ENCODE measurements around the gene RNF212B. TPM values are rescaled to one million over a fixed set of nuclear protein-coding genes. Genes with fewer than 3 reads are reported as not detected.

Gene RNF212B
- total and polyA plus RNA-seq, 5 donors from 2014 or later: not detected

- no peak for ATAC-seq (ENCODE audit: low read depth in 2 of 2)
- peak overlapping the region in 1 of 4 donors; percentile 77 for H3K4me3 Mint-ChIP-seq
- Histone ChIP-seq H3K4me1 (ENCODE audit: control insufficient read depth, insufficient read depth, low read length, poor library complexity, severe bottlenecking) (peaks cover 13% of the 10 kb centered on the region), H3K4me3 (ENCODE audit: low read depth, low read length) (no peak overlapping the region), H3K9me3 (ENCODE audit: control insufficient read depth in 2 of 2, low read length in 2 of 2) (no peaks in the 10 kb centered on the region), H3K27me3 (ENCODE audit: control insufficient read depth, insufficient read depth, low read length) (peaks cover 8% of the 10 kb centered on the region), H3K36me3 (ENCODE audit: control insufficient read depth, insufficient read depth, low read length) (no peaks in the 10 kb centered on the region), H3K27ac (ENCODE audit: insufficient read depth, low read length, poor library complexity, severe bottlenecking) (no peak overlapping the region)
- peaks cover 0 to 6% (median 3%) of the 10 kb centered on the region in 4 donors for H3K4me1 Mint-ChIP-seq
- H3K27me3 Mint-ChIP-seq: peaks cover 60% of the 10 kb centered on the region
- DNase-seq: no peak
- peaks cover 0 to 1% (median 0%) of the 10 kb centered on the region in 7 donors for H3K9me3 Mint-ChIP-seq
- H3K36me3 Mint-ChIP-seq: peaks cover 5% of the 10 kb centered on the region
- no peak overlapping the region for H3K27ac Mint-ChIP-seq
Measured at GRCh38 chr14:23307146-23307530, 69.4 kb downstream of the RNF212B start.

- H3K36me3 ChIP-seq (ENCODE audit: control insufficient read depth, insufficient read depth, low read length): no peaks in the 10 kb centered on the region
- ATAC-seq (ENCODE audit: low read depth in 2 of 2): no peak
- no peak for DNase-seq
- H3K9me3 Mint-ChIP-seq: peaks cover 0 to 1% (median 0%) of the 10 kb centered on the region in 7 donors
- H3K27me3 ChIP-seq (ENCODE audit: control insufficient read depth, insufficient read depth, low read length): peaks cover 8% of the 10 kb centered on the region
- peaks cover 61% of the 10 kb centered on the region for H3K27me3 Mint-ChIP-seq
- no peak overlapping the region for H3K27ac Mint-ChIP-seq
- H3K4me3 Mint-ChIP-seq: peak overlapping the region in 2 of 4 donors; percentile 7 to 77
- H3K4me3 ChIP-seq (ENCODE audit: low read depth, low read length): no peak overlapping the region
- no peak overlapping the region for H3K27ac ChIP-seq (ENCODE audit: insufficient read depth, low read length, poor library complexity, severe bottlenecking)
- peaks cover 5% of the 10 kb centered on the region for H3K36me3 Mint-ChIP-seq
- peaks cover 0 to 3% (median 2%) of the 10 kb centered on the region in 4 donors for H3K4me1 Mint-ChIP-seq
- H3K4me1 ChIP-seq (ENCODE audit: control insufficient read depth, insufficient read depth, low read length, poor library complexity, severe bottlenecking): peaks cover 5% of the 10 kb centered on the region
- H3K9me3 ChIP-seq (ENCODE audit: control insufficient read depth in 2 of 2, low read length in 2 of 2): no peaks in the 10 kb centered on the region
Measured at GRCh38 chr14:23307687-23308644, 70.2 kb downstream of the RNF212B start.

GRCh38 chr14:23308721-23309445, 71.1 kb downstream of the RNF212B start:
- peaks cover 59% of the 10 kb centered on the region for H3K27me3 Mint-ChIP-seq
- H3K27me3 ChIP-seq (ENCODE audit: control insufficient read depth, insufficient read depth, low read length): peaks cover 8% of the 10 kb centered on the region
- H3K27ac Mint-ChIP-seq: no peak overlapping the region
- H3K4me3 Mint-ChIP-seq: no peak overlapping the region
- peaks cover 0 to 1% (median 0%) of the 10 kb centered on the region in 7 donors for H3K9me3 Mint-ChIP-seq
- no peak overlapping the region for H3K4me3 ChIP-seq (ENCODE audit: low read depth, low read length)
- H3K9me3 ChIP-seq (ENCODE audit: control insufficient read depth in 2 of 2, low read length in 2 of 2): no peaks in the 10 kb centered on the region
- no peak for ATAC-seq (ENCODE audit: low read depth in 2 of 2)
- H3K36me3 Mint-ChIP-seq: peaks cover 5% of the 10 kb centered on the region
- H3K36me3 ChIP-seq (ENCODE audit: control insufficient read depth, insufficient read depth, low read length): no peaks in the 10 kb centered on the region
- H3K4me1 ChIP-seq (ENCODE audit: control insufficient read depth, insufficient read depth, low read length, poor library complexity, severe bottlenecking): no peaks in the 10 kb centered on the region
- H3K4me1 Mint-ChIP-seq: peaks cover 0 to 3% (median 0%) of the 10 kb centered on the region in 4 donors
- no peak for DNase-seq
- H3K27ac ChIP-seq (ENCODE audit: insufficient read depth, low read length, poor library complexity, severe bottlenecking): no peak overlapping the region

GRCh38 chr14:23310546-23310945, 72.8 kb downstream of the RNF212B start:
- no peaks in the 10 kb centered on the region for H3K36me3 ChIP-seq (ENCODE audit: control insufficient read depth, insufficient read depth, low read length)
- peaks cover 49% of the 10 kb centered on the region for H3K27me3 Mint-ChIP-seq
- no peak overlapping the region for H3K4me3 ChIP-seq (ENCODE audit: low read depth, low read length)
- peaks cover 0 to 3% (median 0%) of the 10 kb centered on the region in 4 donors for H3K4me1 Mint-ChIP-seq
- no peak for ATAC-seq (ENCODE audit: low read depth in 2 of 2)
- H3K4me3 Mint-ChIP-seq: peak overlapping the region in 1 of 4 donors; percentile 5
- H3K27me3 ChIP-seq (ENCODE audit: control insufficient read depth, insufficient read depth, low read length): peaks cover 8% of the 10 kb centered on the region
- no peaks in the 10 kb centered on the region for H3K9me3 ChIP-seq (ENCODE audit: control insufficient read depth in 2 of 2, low read length in 2 of 2)
- H3K27ac Mint-ChIP-seq: no peak overlapping the region
- no peak for DNase-seq
- peaks cover 0 to 1% (median 0%) of the 10 kb centered on the region in 7 donors for H3K9me3 Mint-ChIP-seq
- no peaks in the 10 kb centered on the region for H3K4me1 ChIP-seq (ENCODE audit: control insufficient read depth, insufficient read depth, low read length, poor library complexity, severe bottlenecking)
- peaks cover 5% of the 10 kb centered on the region for H3K36me3 Mint-ChIP-seq
- no peak overlapping the region for H3K27ac ChIP-seq (ENCODE audit: insufficient read depth, low read length, poor library complexity, severe bottlenecking)

- Histone ChIP-seq H3K27ac (ENCODE audit: insufficient read depth, low read length, poor library complexity, severe bottlenecking) (no peak overlapping the region), H3K4me1 (ENCODE audit: control insufficient read depth, insufficient read depth, low read length, poor library complexity, severe bottlenecking) (peaks cover 5% of the 10 kb centered on the region), H3K36me3 (ENCODE audit: control insufficient read depth, insufficient read depth, low read length) (no peaks in the 10 kb centered on the region), H3K27me3 (ENCODE audit: control insufficient read depth, insufficient read depth, low read length) (peaks cover 4% of the 10 kb centered on the region), H3K9me3 (ENCODE audit: control insufficient read depth in 2 of 2, low read length in 2 of 2) (no peaks in the 10 kb centered on the region), H3K4me3 (ENCODE audit: low read depth, low read length) (no peak overlapping the region)
- peaks cover 3% of the 10 kb centered on the region for H3K36me3 Mint-ChIP-seq
- peaks cover 14% of the 10 kb centered on the region for H3K27me3 Mint-ChIP-seq
- no peak for ATAC-seq (ENCODE audit: low read depth in 2 of 2)
- peaks cover 0 to 17% (median 4%) of the 10 kb centered on the region in 4 donors for H3K4me1 Mint-ChIP-seq
- no peak overlapping the region for H3K4me3 Mint-ChIP-seq
- no peak overlapping the region for H3K27ac Mint-ChIP-seq
- DNase-seq: no peak
- H3K9me3 Mint-ChIP-seq: no peaks in the 10 kb centered on the region
Measured at GRCh38 chr14:23316300-23316699, 78.6 kb downstream of the RNF212B start.

- peaks cover 18% of the 10 kb centered on the region for H3K4me1 ChIP-seq (ENCODE audit: control insufficient read depth, insufficient read depth, low read length, poor library complexity, severe bottlenecking)
- Mint-ChIP-seq H3K36me3 (peaks cover 16% of the 10 kb centered on the region), H3K4me1 (peaks cover 6 to 35% (median 21%) of the 10 kb centered on the region in 4 donors), H3K9me3 (no peaks in the 10 kb centered on the region), H3K4me3 (peak overlapping the region; percentile 88 to 96 (median 94)), H3K27me3 (peaks cover 5% of the 10 kb centered on the region), H3K27ac (peak overlapping the region; percentile 97 to 98 (median 97))
- H3K36me3 ChIP-seq (ENCODE audit: control insufficient read depth, insufficient read depth, low read length): peaks cover 22% of the 10 kb centered on the region
- DNase-seq (no peak), ATAC-seq (ENCODE audit: low read depth in 2 of 2) (no peak)
- peak overlapping the region; percentile 65 for H3K4me3 ChIP-seq (ENCODE audit: low read depth, low read length)
- H3K27ac ChIP-seq (ENCODE audit: insufficient read depth, low read length, poor library complexity, severe bottlenecking): peak overlapping the region; percentile 95
- H3K27me3 ChIP-seq (ENCODE audit: control insufficient read depth, insufficient read depth, low read length): no peaks in the 10 kb centered on the region
- H3K9me3 ChIP-seq (ENCODE audit: control insufficient read depth in 2 of 2, low read length in 2 of 2): no peaks in the 10 kb centered on the region
Measured at GRCh38 chr14:23319746-23320583, 82.2 kb downstream of the RNF212B start.

Measured in CD4-positive, CD25-positive, alpha-beta regulatory T cell (primary cell).